Aorta (tissue), 5 donors: ENCODE results near the gene CDON. TPM values are rescaled to one million over a fixed set of nuclear protein-coding genes. Genes with fewer than 3 reads are reported as not detected.

Experiments
- ATAC-seq: fragments of 200-7000 bp; cut with Tn5 transposase; one replicate; pipeline ENCODE4 v1.9.1; 2022; ENCODE audit warnings: moderate library complexity; ENCODE audit not compliant: low FRiP score
- DNase-seq, 2 donors: peaks; one replicate each; pipeline ENCODE4 v3.0.0-alpha.2; 2020
- H3K27ac ChIP-seq, 2 donors: one replicate each; pipeline ENCODE4 v1.5.1; 2013; ENCODE audit warnings: low read length in 2 of 2, mild to moderate bottlenecking in 2 of 2, moderate library complexity in 2 of 2, control low read depth in 1 of 2, inconsistent platforms in 1 of 2, low read depth in 1 of 2
- H3K27me3 ChIP-seq, 2 donors: one replicate each; pipeline ENCODE4 v1.6.1; 2013; ENCODE audit warnings: control low read depth in 1 of 2, low read length in 1 of 2, mild to moderate bottlenecking in 1 of 2, moderate library complexity in 1 of 2; ENCODE audit not compliant: insufficient read depth in 2 of 2, control insufficient read depth in 1 of 2
- H3K36me3 ChIP-seq, 2 donors: one replicate each; pipeline ENCODE4 v1.6.1; 2013; ENCODE audit warnings: control low read depth in 1 of 2, low read length in 1 of 2, mild to moderate bottlenecking in 1 of 2; ENCODE audit not compliant: insufficient read depth in 2 of 2, control insufficient read depth in 1 of 2
- H3K4me1 ChIP-seq, 2 donors: one replicate each; pipeline ENCODE4 v1.6.1; 2013; ENCODE audit warnings: low read length in 2 of 2, control low read depth in 1 of 2, mild to moderate bottlenecking in 1 of 2, moderate library complexity in 1 of 2; ENCODE audit not compliant: insufficient read depth in 2 of 2, control insufficient read depth in 1 of 2
- H3K4me3 ChIP-seq, 2 donors: one replicate each; pipeline ENCODE4 v1.5.1; 2013; ENCODE audit warnings: low read length in 2 of 2, control low read depth in 1 of 2, mild to moderate bottlenecking in 1 of 2
- H3K9me3 ChIP-seq: one replicate; pipeline ENCODE4 v1.6.1; 2013; ENCODE audit warnings: mild to moderate bottlenecking, low read length; ENCODE audit not compliant: control insufficient read depth
- WGBS, 2 donors: extraction: QIAGEN DNeasy Blood & Tissue Kit; methylation state at CpG; one replicate each; pipeline ENCODE4 v1.1.7; 2013; 5-methylcytosine and 5-hydroxymethylcytosine counted together
- intact Hi-C, 2 donors: fragments of 100-400 bp; cut with DNase I; formaldehyde crosslinking; loops; one replicate each; pipeline versions ENCODE4 v1.14.2 to v1.15.0; 2022
- polyA plus RNA-seq, 2 donors: library from polyadenylated mRNA; stranded (reverse); fragments of 200-250 nt; gene quantifications; one replicate each; pipeline ENCODE4 v1.2.3, GENCODE V29; 2013
- total RNA-seq, 2 donors: library from RNA; stranded (reverse); fragmentation: NEBNext Ultra II Directional; extraction: Animal tissue kit (Norgen Biotek cat#: 25700); gene quantifications; one replicate each; pipeline ENCODE4 v1.2.1, GENCODE V29; 2021
- donor health status: healthy with polysubstance abuse.
- donor health status: Bipolar disorder and iron deficiency.
- donor health status: DM: no; HTN: no; CAD: no.
- donor health status: DM: no; HTN: no; CAD: no.
- donor health status: DM: yes; HTN: yes; CAD: no.

Gene CDON
- total and polyA plus RNA-seq, 4 donors: 0.49 to 50.3 (median 4.5) TPM

DNA sequence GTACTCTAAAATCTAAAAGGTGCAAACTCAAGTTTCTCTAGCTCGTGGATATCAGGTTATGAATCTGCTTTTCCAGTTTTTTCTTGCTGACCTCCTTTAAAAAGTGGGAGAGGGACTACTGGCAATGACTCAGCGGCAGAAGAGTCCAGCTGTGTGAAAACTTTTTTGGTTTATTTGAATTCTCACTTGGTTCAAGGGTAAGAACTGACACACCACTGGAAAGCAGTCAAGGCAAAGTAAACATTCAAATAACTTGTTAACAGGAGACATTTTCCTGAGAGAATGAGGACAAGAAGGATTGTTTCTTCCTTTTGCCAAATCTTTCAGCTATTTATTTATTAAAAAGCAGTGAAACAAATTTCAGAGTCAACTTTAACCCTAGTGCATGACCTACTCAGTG is 36.1 kb downstream of the CDON start:
- intact Hi-C loops: no loop called here
- Histone ChIP-seq H3K4me3 (no peak overlapping the region), H3K9me3 (no peaks in the 10 kb centered on the region), H3K27me3 (no peaks in the 10 kb centered on the region), H3K27ac (no peak overlapping the region), H3K36me3 (no peaks in the 10 kb centered on the region), H3K4me1 (peaks cover 0 to 2% of the 10 kb centered on the region in 2 donors)
- DNase-seq: no peak
- no peak for ATAC-seq
- 39 to 58% methylated on average over 2 of the region's 2 CpGs for WGBS, 2 donors

DNA sequence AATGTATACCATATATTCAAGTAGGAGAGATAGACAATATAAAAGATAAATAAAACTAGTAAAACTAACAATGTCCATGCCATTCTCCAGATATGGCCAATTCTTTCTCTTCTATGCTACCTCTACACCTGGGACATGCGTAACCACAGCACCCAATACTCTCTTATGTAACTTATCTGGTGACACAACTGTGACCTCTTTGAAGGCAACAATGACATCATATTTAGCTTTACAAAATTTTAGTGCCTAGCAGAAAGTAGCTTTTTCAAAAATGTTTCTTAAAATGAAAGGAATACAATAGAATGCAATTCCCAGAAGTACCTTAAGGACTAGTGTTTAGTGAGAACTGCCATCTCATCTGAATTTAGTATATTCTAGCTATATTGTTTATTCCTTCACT is 36.8 kb downstream of the CDON start:
- 51 to 54% methylated on average over 1 of the region's 1 CpG for WGBS, 2 donors
- H3K9me3 ChIP-seq: no peaks in the 10 kb centered on the region
- no peaks in the 10 kb centered on the region for H3K27me3 ChIP-seq
- no peaks in the 10 kb centered on the region for H3K36me3 ChIP-seq
- no peak for ATAC-seq
- intact Hi-C loops: no loop called here
- no peak overlapping the region for H3K4me3 ChIP-seq
- peaks cover 0 to 2% of the 10 kb centered on the region in 2 donors for H3K4me1 ChIP-seq
- DNase-seq: no peak
- no peak overlapping the region for H3K27ac ChIP-seq

- DNase-seq: no peak
- 51 to 58% methylated on average over 5 of the region's 5 CpGs for WGBS, 2 donors
- intact Hi-C loops: no loop called here
- no peaks in the 10 kb centered on the region for H3K27me3 ChIP-seq
- no peaks in the 10 kb centered on the region for H3K9me3 ChIP-seq
- no peak overlapping the region for H3K4me3 ChIP-seq
- H3K27ac ChIP-seq: no peak overlapping the region
- H3K4me1 ChIP-seq: peaks cover 0 to 2% of the 10 kb centered on the region in 2 donors
- ATAC-seq: peak; percentile 47
- H3K36me3 ChIP-seq: no peaks in the 10 kb centered on the region
Observed at GRCh38 chr11:126024123-126024522, 38.5 kb downstream of the CDON start.

DNA sequence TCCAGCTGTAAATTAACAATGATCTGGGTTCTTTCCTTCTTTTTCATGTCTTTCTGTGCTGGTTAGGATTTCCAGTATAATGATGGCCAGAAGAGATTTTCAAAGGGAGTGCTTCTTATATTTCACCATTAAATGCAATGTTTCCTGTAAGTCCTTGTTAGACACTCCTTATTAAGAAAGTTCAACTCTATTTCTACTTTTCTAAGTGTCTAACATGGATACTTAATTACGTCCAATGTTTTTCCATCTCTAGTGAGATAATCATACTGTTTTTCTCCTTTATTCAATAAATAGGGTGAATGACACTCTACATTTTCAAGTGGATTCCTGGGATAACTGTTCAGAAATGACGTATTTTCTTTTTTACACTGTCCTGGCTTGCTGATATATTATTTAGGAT is 49.8 kb downstream of the CDON start:
- no peak overlapping the region for H3K27ac ChIP-seq
- H3K4me1 ChIP-seq: no peaks in the 10 kb centered on the region
- DNase-seq (no peak), ATAC-seq (no peak)
- H3K4me3 ChIP-seq: no peak overlapping the region
- 89 to 95% methylated on average over 2 of the region's 2 CpGs for WGBS, 2 donors
- H3K27me3 ChIP-seq: no peaks in the 10 kb centered on the region
- intact Hi-C loops: no loop called here
- H3K9me3 ChIP-seq: peaks cover 2% of the 10 kb centered on the region
- H3K36me3 ChIP-seq: no peaks in the 10 kb centered on the region

GRCh38 chr11:126011754-126012153 is 50.9 kb downstream of the CDON start:
- ATAC-seq (no peak), DNase-seq (no peak)
- Histone ChIP-seq H3K9me3 (peaks cover 2% of the 10 kb centered on the region), H3K4me3 (no peak overlapping the region), H3K27me3 (no peaks in the 10 kb centered on the region), H3K4me1 (no peaks in the 10 kb centered on the region), H3K27ac (no peak overlapping the region), H3K36me3 (no peaks in the 10 kb centered on the region)
- intact Hi-C loops: no loop called here
- 90 to 93% methylated on average over 4 of the region's 4 CpGs for WGBS, 2 donors

DNA sequence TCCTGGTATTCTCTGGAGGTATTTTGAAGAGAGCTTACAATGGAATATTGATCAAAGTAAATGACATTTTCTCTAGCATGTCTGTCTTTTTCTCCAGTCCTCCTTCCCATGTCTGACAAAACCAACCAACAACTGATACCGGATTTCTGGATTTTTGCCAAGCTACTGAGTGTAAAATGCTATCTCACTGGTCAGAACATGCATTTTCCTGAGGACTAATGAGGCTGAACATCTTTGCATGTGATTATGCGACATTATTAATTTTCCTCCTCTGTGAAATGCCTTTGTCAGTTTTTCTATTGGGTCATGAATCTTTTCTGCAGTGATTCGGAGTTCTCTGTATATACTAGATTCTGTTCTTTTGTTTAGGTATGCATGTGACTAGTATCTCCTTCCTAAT is 51.4 kb downstream of the CDON start:
- no peaks in the 10 kb centered on the region for H3K4me1 ChIP-seq
- no peaks in the 10 kb centered on the region for H3K27me3 ChIP-seq
- WGBS, 2 donors: 73 to 74% methylated on average over 3 of the region's 3 CpGs
- H3K4me3 ChIP-seq: no peak overlapping the region
- DNase-seq (no peak), ATAC-seq (no peak)
- no peak overlapping the region for H3K27ac ChIP-seq
- intact Hi-C loops: no loop called here
- no peaks in the 10 kb centered on the region for H3K36me3 ChIP-seq
- peaks cover 2% of the 10 kb centered on the region for H3K9me3 ChIP-seq

GRCh38 chr11:126008956-126009355 is 53.7 kb downstream of the CDON start:
- Histone ChIP-seq H3K4me3 (no peak overlapping the region), H3K36me3 (no peaks in the 10 kb centered on the region), H3K4me1 (no peaks in the 10 kb centered on the region), H3K9me3 (peaks cover 2% of the 10 kb centered on the region), H3K27ac (no peak overlapping the region), H3K27me3 (no peaks in the 10 kb centered on the region)
- ATAC-seq: no peak
- intact Hi-C loops: no loop called here
- DNase-seq: no peak
- 89 to 90% methylated on average over 8 of the region's 8 CpGs for WGBS, 2 donors

DNA sequence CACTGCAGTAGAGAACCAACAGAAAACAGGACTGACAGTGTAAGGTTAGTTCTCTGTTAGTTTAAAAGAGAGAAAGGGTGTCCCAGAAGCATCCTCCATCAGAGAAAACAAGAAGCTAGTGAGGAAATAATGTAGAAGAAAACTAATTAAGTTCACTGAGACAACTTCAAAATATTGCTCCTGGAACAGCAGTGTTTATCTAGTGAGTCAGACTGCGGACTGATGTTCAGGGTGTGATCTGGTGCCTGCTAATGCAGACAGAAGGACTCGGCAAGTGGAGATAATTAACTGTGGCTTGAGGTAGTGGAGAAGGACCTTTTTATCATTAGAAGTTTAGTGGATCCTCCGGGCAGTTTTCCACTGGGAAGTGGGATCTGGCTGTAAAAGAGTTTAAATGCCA is 55.4 kb downstream of the CDON start:
- intact Hi-C loops: no loop called here
- H3K9me3 ChIP-seq: peaks cover 2% of the 10 kb centered on the region
- no peaks in the 10 kb centered on the region for H3K36me3 ChIP-seq
- H3K4me1 ChIP-seq: no peaks in the 10 kb centered on the region
- DNase-seq (no peak), ATAC-seq (peak; percentile 82)
- no peak overlapping the region for H3K27ac ChIP-seq
- H3K4me3 ChIP-seq: no peak overlapping the region
- WGBS, 2 donors: 9% methylated on average over 3 of the region's 3 CpGs
- H3K27me3 ChIP-seq: no peaks in the 10 kb centered on the region

DNA sequence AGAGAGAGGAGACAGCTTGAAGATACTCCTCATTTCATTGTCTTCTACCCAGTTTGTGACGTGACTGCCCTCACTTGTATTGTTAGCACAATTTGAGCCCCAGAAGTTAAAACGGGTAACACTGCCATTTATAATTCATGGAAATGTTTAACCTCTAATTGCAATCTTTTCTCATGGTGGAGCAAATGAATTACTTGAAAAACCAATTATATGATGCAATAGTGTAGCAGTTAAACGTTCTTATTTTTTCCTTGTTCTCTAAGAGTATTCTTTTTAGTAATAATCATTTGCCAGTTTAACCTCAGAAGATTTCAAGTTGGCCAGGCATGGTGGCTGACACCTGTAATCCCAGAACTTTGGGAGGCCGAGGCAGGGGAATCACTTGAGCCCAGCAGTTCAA is 56.6 kb downstream of the CDON start:
- Histone ChIP-seq H3K27ac (no peak overlapping the region), H3K27me3 (no peaks in the 10 kb centered on the region), H3K4me1 (no peaks in the 10 kb centered on the region), H3K9me3 (peaks cover 2% of the 10 kb centered on the region), H3K36me3 (no peaks in the 10 kb centered on the region), H3K4me3 (no peak overlapping the region)
- intact Hi-C loops: no loop called here
- DNase-seq (no peak), ATAC-seq (no peak)
- WGBS, 2 donors: 85 to 91% methylated on average over 4 of the region's 4 CpGs
